Stimulated activated naive CD8-positive, alpha-beta T cell treated with anti-CD3 and anti-CD28 coated beads, Interleukin-15, Interleukin-2, amounts not matched to agents 100 ng/mL and 50 ng/mL, for 24 hours (primary cell): Measurements from ENCODE around the gene EYS.
"Not testable (repeated sequence)": the region's sequence is repeated elsewhere in the genome, so short reads cannot be mapped to it uniquely, and the experiment has no call there.

Source experiments
- H3K27ac Mint-ChIP-seq: one replicate; pipeline ENCODE4 v1.8.0; 2021; ENCODE audit warnings: mild to moderate bottlenecking, mixed read lengths
- H3K27me3 Mint-ChIP-seq: one replicate; pipeline ENCODE4 v1.8.0; 2021; ENCODE audit warnings: mixed read lengths
- H3K36me3 Mint-ChIP-seq: one replicate; pipeline ENCODE4 v1.8.0; 2021; ENCODE audit warnings: low read depth, mixed read lengths
- H3K4me1 Mint-ChIP-seq: one replicate; pipeline ENCODE4 v1.8.0; 2021; ENCODE audit warnings: low read depth, mixed read lengths
- H3K4me3 Mint-ChIP-seq: one replicate; pipeline ENCODE4 v1.8.0; 2021; ENCODE audit warnings: mild to moderate bottlenecking, mixed read lengths
- H3K9me3 Mint-ChIP-seq: one replicate; pipeline ENCODE4 v1.8.0; 2021; ENCODE audit warnings: mixed read lengths

The EYS gene

DNA sequence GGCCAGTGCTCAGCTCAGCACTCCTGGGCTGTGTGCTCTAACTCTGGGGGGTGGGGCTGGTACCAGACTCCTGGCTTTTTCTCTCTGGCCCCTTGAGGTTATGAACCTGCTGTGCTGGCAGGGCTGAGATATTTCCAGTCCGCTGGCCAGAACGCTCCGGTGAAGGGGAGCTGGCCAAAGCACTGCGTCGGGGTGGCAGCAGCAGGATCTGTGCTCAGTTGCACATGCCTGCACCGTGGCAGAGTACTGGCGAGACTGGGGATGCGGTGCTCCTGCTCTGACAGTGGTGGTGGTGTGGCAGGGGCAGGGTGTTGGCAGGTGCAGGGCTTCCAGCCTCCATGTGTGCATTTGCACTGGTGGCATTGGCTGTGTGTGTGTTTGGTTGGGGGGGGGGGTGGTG is 1697.0 kb downstream of the EYS start:
- Mint-ChIP-seq H3K27me3 (no peaks in the 10 kb centered on the region), H3K9me3 (peaks cover 6% of the 10 kb centered on the region), H3K4me1 (no peaks in the 10 kb centered on the region), H3K27ac (no peak overlapping the region), H3K36me3 (no peaks in the 10 kb centered on the region), H3K4me3 (no peak overlapping the region)

DNA sequence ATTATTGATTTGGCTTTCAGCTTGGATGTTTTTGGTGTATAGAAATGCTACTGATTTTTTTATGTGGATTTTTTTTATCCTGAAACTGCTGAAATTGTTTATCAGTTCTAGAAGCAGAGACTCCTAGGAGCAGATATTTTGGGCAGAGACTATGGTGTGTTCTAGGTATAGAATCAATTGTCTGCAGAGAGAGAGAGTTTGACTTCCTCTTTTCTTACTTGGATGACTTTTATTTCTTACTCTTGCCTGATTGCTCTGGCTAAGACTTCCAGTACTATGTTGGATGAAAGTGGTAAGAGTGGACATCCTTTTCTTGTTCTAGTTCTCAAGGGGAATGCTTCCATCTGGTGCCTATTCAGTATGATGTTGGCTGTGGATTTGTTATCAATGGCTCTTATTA is 1700.8 kb downstream of the EYS start:
- Mint-ChIP-seq H3K27ac (no peak overlapping the region), H3K4me1 (no peaks in the 10 kb centered on the region), H3K9me3 (peaks cover 6% of the 10 kb centered on the region), H3K36me3 (no peaks in the 10 kb centered on the region), H3K27me3 (no peaks in the 10 kb centered on the region), H3K4me3 (no peak overlapping the region)

GRCh38 chr6:64000818-64001491 is 1706.1 kb downstream of the EYS start:
- Mint-ChIP-seq H3K27me3 (no peaks in the 10 kb centered on the region), H3K36me3 (no peaks in the 10 kb centered on the region), H3K4me1 (no peaks in the 10 kb centered on the region), H3K4me3 (no peak overlapping the region), H3K27ac (no peak overlapping the region), H3K9me3 (no peaks in the 10 kb centered on the region)

DNA sequence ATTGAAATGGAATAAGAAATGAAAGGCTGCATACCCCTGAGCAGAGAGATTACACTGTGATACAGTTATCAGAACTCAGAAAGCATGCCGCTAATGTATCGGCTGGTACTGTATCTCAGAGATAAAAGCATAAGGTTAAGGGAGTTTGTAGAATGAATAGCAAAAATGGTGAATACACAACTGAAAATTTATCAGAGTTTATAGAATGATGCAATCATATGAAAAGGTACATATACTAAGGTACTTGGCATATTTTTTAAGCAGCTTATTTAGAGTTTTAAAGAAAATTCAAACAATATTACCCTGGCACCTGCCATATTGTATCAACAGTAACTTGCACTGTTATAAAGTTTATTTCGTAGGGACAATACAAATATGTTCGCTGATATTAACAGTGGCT is 1707.4 kb downstream of the EYS start:
- Mint-ChIP-seq H3K4me3 (no peak overlapping the region), H3K36me3 (no peaks in the 10 kb centered on the region), H3K27me3 (no peaks in the 10 kb centered on the region), H3K9me3 (no peaks in the 10 kb centered on the region), H3K27ac (no peak overlapping the region), H3K4me1 (no peaks in the 10 kb centered on the region)

DNA sequence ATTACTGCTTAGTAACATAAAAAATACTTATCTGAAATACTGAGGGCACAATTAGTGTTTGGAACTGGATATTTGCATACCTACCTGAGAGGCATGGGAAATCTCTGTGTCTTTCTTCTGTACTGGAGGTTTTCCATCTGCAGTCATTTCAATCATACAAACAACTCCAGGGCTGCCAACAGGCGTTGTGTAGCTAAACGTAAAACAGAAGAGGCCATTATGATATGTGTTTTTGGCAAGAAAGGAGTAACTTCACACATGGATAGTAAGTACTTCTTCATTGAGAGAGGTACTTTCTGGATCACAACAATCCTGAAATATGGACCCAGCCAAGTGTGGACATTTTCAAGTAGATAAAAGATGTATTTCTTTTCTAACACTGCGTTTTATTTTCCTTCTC is 1708.0 kb downstream of the EYS start:
- no peaks in the 10 kb centered on the region for H3K9me3 Mint-ChIP-seq
- H3K36me3 Mint-ChIP-seq, result no peaks in the 10 kb centered on the region
- H3K27ac Mint-ChIP-seq, result no peak overlapping the region
- H3K4me1 Mint-ChIP-seq, result no peaks in the 10 kb centered on the region
- H3K27me3 Mint-ChIP-seq, result no peaks in the 10 kb centered on the region
- no peak overlapping the region for H3K4me3 Mint-ChIP-seq

DNA sequence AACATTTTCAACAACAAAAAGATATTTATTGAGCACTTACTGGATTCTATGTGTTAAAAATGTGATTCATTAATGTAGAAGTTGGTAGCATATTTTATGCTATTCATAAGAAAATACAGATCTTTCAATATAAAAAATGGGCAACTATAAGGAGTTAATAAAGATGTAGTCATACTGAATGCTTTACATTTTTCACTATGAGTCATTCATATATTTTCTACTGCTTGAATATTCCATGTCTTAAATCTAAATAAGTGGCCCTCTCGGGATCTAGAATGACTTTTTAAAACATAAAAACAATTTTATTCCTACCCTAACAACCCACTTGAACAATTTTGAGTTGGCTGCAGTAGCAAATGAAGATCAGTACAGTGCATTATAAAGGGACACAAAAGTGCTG is 1709.3 kb downstream of the EYS start:
- H3K27ac Mint-ChIP-seq, result no peak overlapping the region

GRCh38 chr6:63997221-63997620 is 1709.8 kb downstream of the EYS start:
- no peaks in the 10 kb centered on the region for H3K27me3 Mint-ChIP-seq
- no peaks in the 10 kb centered on the region for H3K4me1 Mint-ChIP-seq
- H3K27ac Mint-ChIP-seq, result no peak overlapping the region
- H3K9me3 Mint-ChIP-seq, result peaks cover 5% of the 10 kb centered on the region
- no peak overlapping the region for H3K4me3 Mint-ChIP-seq
- no peaks in the 10 kb centered on the region for H3K36me3 Mint-ChIP-seq

More for the DNA sequence above, 1709.3 kb downstream of the EYS start:
- no peak overlapping the region for H3K4me3 Mint-ChIP-seq
- no peaks in the 10 kb centered on the region for H3K4me1 Mint-ChIP-seq
- H3K9me3 Mint-ChIP-seq, result peaks cover under 1% of the 10 kb centered on the region
- no peaks in the 10 kb centered on the region for H3K36me3 Mint-ChIP-seq
- H3K27me3 Mint-ChIP-seq, result no peaks in the 10 kb centered on the region

GRCh38 chr6:63985223-63985622 is 1721.8 kb downstream of the EYS start:
- Mint-ChIP-seq H3K27ac (no peak overlapping the region), H3K9me3 (peaks cover 3% of the 10 kb centered on the region), H3K4me1 (no peaks in the 10 kb centered on the region), H3K27me3 (no peaks in the 10 kb centered on the region), H3K4me3 (no peak overlapping the region), H3K36me3 (no peaks in the 10 kb centered on the region)

DNA sequence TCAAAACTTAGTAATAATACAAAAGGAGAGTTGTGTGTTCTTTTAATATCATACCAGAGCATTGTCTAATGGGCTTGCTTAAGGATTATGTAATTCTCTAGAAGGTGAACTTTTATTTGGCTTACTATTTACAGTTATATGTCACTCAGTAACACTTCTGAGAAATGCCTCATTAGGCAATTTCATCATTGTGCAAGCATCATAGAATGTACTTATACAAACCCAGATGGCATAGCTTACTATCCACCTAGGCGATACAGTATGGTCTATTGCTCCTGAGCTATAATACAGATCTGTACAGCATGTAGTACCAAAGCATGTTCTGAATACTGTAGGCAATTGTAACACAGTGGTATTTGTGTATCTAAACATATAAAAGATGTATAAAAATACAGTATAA is 1731.3 kb downstream of the EYS start:
- H3K27ac Mint-ChIP-seq, result no peak overlapping the region

GRCh38 chr6:63968650-63969049 is 1738.4 kb downstream of the EYS start:
- Mint-ChIP-seq H3K9me3 (no peaks in the 10 kb centered on the region), H3K27ac (no peak overlapping the region), H3K4me1 (no peaks in the 10 kb centered on the region), H3K4me3 (no peak overlapping the region), H3K27me3 (no peaks in the 10 kb centered on the region), H3K36me3 (no peaks in the 10 kb centered on the region)

More for the DNA sequence above, 1731.3 kb downstream of the EYS start:
- no peaks in the 10 kb centered on the region for H3K36me3 Mint-ChIP-seq
- no peak overlapping the region for H3K4me3 Mint-ChIP-seq
- no peaks in the 10 kb centered on the region for H3K27me3 Mint-ChIP-seq
- no peaks in the 10 kb centered on the region for H3K9me3 Mint-ChIP-seq
- no peaks in the 10 kb centered on the region for H3K4me1 Mint-ChIP-seq

DNA sequence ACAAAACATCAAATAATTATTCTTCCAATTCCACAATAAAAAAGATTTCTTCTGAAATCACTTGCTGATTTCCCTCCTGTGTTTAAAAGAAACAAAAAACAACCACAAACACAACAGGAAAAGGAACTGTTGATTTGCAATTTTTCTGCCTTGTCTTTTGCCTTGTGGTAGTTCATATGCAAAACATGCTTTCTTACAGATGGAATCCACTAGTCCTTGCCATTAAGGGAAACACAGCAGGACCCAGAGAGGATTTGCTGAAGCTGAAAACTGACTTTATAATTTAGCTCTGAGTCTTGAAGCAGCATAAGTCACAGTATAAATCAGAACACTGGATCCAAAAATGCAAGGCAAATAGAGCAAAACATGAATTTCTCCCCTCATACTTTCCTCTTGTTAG is 1742.7 kb downstream of the EYS start:
- Mint-ChIP-seq H3K9me3 (peaks cover 5% of the 10 kb centered on the region), H3K36me3 (no peaks in the 10 kb centered on the region), H3K27me3 (no peaks in the 10 kb centered on the region), H3K4me1 (no peaks in the 10 kb centered on the region), H3K4me3 (no peak overlapping the region), H3K27ac (no peak overlapping the region)

GRCh38 chr6:63963769-63964315 is 1743.2 kb downstream of the EYS start:
- Mint-ChIP-seq H3K27ac (no peak overlapping the region), H3K9me3 (peaks cover 5% of the 10 kb centered on the region), H3K4me3 (no peak overlapping the region), H3K27me3 (no peaks in the 10 kb centered on the region), H3K36me3 (no peaks in the 10 kb centered on the region), H3K4me1 (no peaks in the 10 kb centered on the region)

DNA sequence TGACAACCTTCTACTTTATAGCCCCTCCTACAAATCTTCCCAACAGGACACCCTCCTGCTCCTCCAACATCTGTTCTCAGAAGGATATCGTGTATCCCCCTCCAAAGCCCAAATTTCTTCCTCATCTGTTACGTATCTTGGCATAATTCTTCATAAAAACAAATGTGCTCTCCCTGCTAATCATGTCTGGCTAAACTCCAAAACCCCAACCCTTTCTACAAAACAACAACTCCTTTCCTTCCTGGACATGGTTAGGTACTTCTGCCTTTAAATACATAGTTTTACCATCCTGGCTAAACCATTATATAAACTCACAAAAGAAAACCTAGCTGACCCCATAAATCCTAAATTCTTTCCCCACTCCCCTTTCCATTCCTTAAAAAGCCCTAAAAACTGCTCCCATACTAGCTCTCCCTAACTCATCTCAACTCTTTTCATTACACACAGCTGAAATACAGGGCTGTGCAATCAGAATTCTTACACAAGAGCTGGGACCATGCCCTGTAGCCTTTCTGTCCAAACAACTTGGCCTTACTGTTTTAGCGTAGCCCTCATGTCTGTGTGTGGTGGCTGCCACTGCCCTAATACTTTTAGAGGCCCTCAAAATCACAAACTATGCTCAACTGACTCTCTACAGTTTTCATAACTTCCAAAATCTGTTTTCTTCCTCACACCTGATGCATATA is 1753.5 kb downstream of the EYS start:
- H3K36me3 Mint-ChIP-seq, H3K27me3 Mint-ChIP-seq, H3K9me3 Mint-ChIP-seq, H3K4me3 Mint-ChIP-seq, H3K27ac Mint-ChIP-seq, H3K4me1 Mint-ChIP-seq: not testable (repeated sequence)

DNA sequence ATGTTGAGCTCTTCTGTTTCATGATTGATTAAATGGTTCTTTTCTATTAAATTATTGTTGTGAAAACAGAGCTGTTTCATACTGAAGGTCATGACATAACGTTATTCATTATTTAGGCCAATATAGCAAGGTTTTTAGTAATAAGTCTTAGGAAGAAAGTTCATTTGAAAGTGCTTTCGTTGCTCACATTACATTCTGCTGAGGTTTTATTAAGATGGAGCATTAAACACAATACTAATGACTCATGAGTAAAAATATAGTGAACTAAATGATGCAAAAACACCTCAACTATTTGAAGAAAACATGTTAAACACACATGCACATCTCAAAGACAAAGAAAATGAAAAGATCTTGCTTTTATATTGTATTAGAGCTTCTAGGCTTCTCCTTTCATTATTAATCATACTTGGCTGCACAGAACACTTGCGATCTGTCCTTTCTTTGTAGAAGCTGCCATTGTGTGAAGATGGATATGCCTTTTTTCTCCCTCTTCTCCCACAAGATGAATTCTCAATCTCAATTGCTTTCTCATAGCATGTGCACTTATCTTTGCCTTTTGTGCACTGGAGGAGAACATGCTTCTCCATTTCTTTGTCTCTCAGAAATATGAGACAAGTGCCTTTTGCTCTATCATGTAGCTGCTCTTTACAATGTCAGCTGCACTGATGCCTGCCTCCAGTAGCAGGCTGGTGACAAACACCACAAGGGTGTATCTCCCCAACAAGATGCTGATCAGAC is 1759.1 kb downstream of the EYS start:
- Mint-ChIP-seq H3K9me3 (no peaks in the 10 kb centered on the region), H3K4me3 (no peak overlapping the region), H3K4me1 (no peaks in the 10 kb centered on the region), H3K27ac (no peak overlapping the region), H3K27me3 (no peaks in the 10 kb centered on the region), H3K36me3 (no peaks in the 10 kb centered on the region)

GRCh38 chr6:63945987-63946386 is 1761.0 kb downstream of the EYS start:
- Mint-ChIP-seq H3K4me1 (no peaks in the 10 kb centered on the region), H3K4me3 (no peak overlapping the region), H3K9me3 (no peaks in the 10 kb centered on the region), H3K27me3 (no peaks in the 10 kb centered on the region), H3K36me3 (no peaks in the 10 kb centered on the region), H3K27ac (no peak overlapping the region)
